ENCODE measurements around the gene RGS19.
"Not testable (repeated sequence)": the region's sequence is repeated elsewhere in the genome, so short reads cannot be mapped to it uniquely, and the experiment has no call there.

RGS19 gene

GRCh38 chr20:64098471-64099013, 19.2 kb upstream of the RGS19 start:
- DNase-seq (ENCODE audit: low read depth): no peak
- H3K4me3 ChIP-seq (ENCODE audit: low read depth, low read length): no peak overlapping the region

- no peak overlapping the region for H3K4me3 ChIP-seq (ENCODE audit: low read depth, low read length)
- no peak for DNase-seq (ENCODE audit: low read depth)
Measured at GRCh38 chr20:64096535-64096934, 17.2 kb upstream of the RGS19 start.

GRCh38 chr20:64095927-64096326, 16.6 kb upstream of the RGS19 start:
- no peak overlapping the region for H3K4me3 ChIP-seq (ENCODE audit: low read depth, low read length)
- DNase-seq (ENCODE audit: low read depth): no peak

GRCh38 chr20:64095455-64095854, 16.1 kb upstream of the RGS19 start:
- H3K4me3 ChIP-seq (ENCODE audit: low read depth, low read length): no peak overlapping the region
- no peak for DNase-seq (ENCODE audit: low read depth)

- no peak overlapping the region for H3K4me3 ChIP-seq (ENCODE audit: low read depth, low read length)
- DNase-seq (ENCODE audit: low read depth): no peak
Measured at GRCh38 chr20:64093013-64093503, 13.7 kb upstream of the RGS19 start.

GRCh38 chr20:64092258-64093012, 13.1 kb upstream of the RGS19 start:
- H3K4me3 ChIP-seq (ENCODE audit: low read depth, low read length): no peak overlapping the region
- no peak for DNase-seq (ENCODE audit: low read depth)

- DNase-seq (ENCODE audit: low read depth): no peak
- H3K4me3 ChIP-seq (ENCODE audit: low read depth, low read length): no peak overlapping the region
Measured at GRCh38 chr20:64091770-64092169, 12.5 kb upstream of the RGS19 start.

GRCh38 chr20:64091340-64091739, 12.0 kb upstream of the RGS19 start:
- DNase-seq (ENCODE audit: low read depth): no peak
- no peak overlapping the region for H3K4me3 ChIP-seq (ENCODE audit: low read depth, low read length)

GRCh38 chr20:64090165-64090564, 10.8 kb upstream of the RGS19 start:
- DNase-seq (ENCODE audit: low read depth): no peak
- H3K4me3 ChIP-seq (ENCODE audit: low read depth, low read length): no peak overlapping the region

GRCh38 chr20:64088586-64088985, 9.3 kb upstream of the RGS19 start:
- not testable (repeated sequence) for DNase-seq (ENCODE audit: low read depth); H3K4me3 ChIP-seq (ENCODE audit: low read depth, low read length)

GRCh38 chr20:64087226-64087825, 8.0 kb upstream of the RGS19 start:
- not testable (repeated sequence) for H3K4me3 ChIP-seq (ENCODE audit: low read depth, low read length); DNase-seq (ENCODE audit: low read depth)

GRCh38 chr20:64086801-64087200, 7.5 kb upstream of the RGS19 start:
- no peak overlapping the region for H3K4me3 ChIP-seq (ENCODE audit: low read depth, low read length)
- no peak for DNase-seq (ENCODE audit: low read depth)

- H3K4me3 ChIP-seq (ENCODE audit: low read depth, low read length): no peak overlapping the region
Measured at GRCh38 chr20:64084685-64085152, 5.4 kb upstream of the RGS19 start.

GRCh38 chr20:64083804-64084684, 4.7 kb upstream of the RGS19 start, which contains the start of gene LKAAEAR1:
Gene LKAAEAR1 (minus strand): TSS chr20:64084398. CDS start chr20:64084219, 179 bp downstream.
- DNase-seq (ENCODE audit: low read depth): no peak
- peak within 1 kb of the TSS; percentile 54 for H3K4me3 ChIP-seq (ENCODE audit: low read depth, low read length)

More at GRCh38 chr20:64084685-64085152, 5.4 kb upstream of the RGS19 start:
- DNase-seq (ENCODE audit: low read depth): no peak

GRCh38 chr20:64083378-64083803, 4.1 kb upstream of the RGS19 start:
- H3K4me3 ChIP-seq (ENCODE audit: low read depth, low read length): peak overlapping the region; percentile 54
- DNase-seq (ENCODE audit: low read depth): peak; percentile 21

- peak overlapping the region; percentile 54 for H3K4me3 ChIP-seq (ENCODE audit: low read depth, low read length)
- no peak for DNase-seq (ENCODE audit: low read depth)
Measured at GRCh38 chr20:64082820-64083377, 3.6 kb upstream of the RGS19 start.

GRCh38 chr20:64082126-64082731, 2.9 kb upstream of the RGS19 start:
- no peak for DNase-seq (ENCODE audit: low read depth)
- H3K4me3 ChIP-seq (ENCODE audit: low read depth, low read length): no peak overlapping the region

GRCh38 chr20:64081624-64081964, 2.3 kb upstream of the RGS19 start:
- H3K4me3 ChIP-seq (ENCODE audit: low read depth, low read length): no peak overlapping the region
- DNase-seq (ENCODE audit: low read depth): no peak

Data from skeletal muscle cell (primary cell).